ENCODE results near the gene GSTM3.

GRCh38 chr1:109776206-109776835 lies 35.5 kb upstream of the GSTM3 start:
- TF ChIP-seq POLR2A (IDR thresholded peaks at IDR 0.05) (no peak), CTCF (IDR thresholded peaks at IDR 0.05) (no peak)

Data from body of pancreas (tissue), 4 donors.